ENCODE results near the gene GPR153. TPM values are rescaled to one million over a fixed set of nuclear protein-coding genes. Genes with fewer than 3 reads are reported as not detected.
A peak's percentile ranks its signal among the peaks of the same experiment; 100 is the strongest.

The GPR153 gene
- total RNA-seq, 2 donors from 2014 or later: 2.3 to 4.9 TPM

- TF ChIP-seq POLR2A (IDR thresholded peaks at IDR 0.05): no peak
- TF ChIP-seq CTCF (IDR thresholded peaks at IDR 0.05): no peak
- DNase-seq: no peak
- no peak overlapping the region for H3K27ac ChIP-seq
- intact Hi-C loops (cut with DNase I): loop anchor here (10.0 kb wide), 1 partner anchor 186 kb away; no protein-coding TSS in a partner anchor
- H3K27me3 ChIP-seq: peaks cover 4 to 46% of the 10 kb centered on the region in 2 donors
- H3K4me3 ChIP-seq: no peak overlapping the region
- no peaks in the 10 kb centered on the region for H3K9me3 ChIP-seq
- H3K4me1 ChIP-seq: peaks cover 22% of the 10 kb centered on the region
- 26 to 27% methylated on average over 23 to 33 of the region's 33 CpGs for WGBS, 2 donors
- H3K36me3 ChIP-seq (replicated peaks in 1 of 2; ENCODE audit: insufficient read depth in 1 of 2, low read depth in 2 of 2): no peaks in the 10 kb centered on the region
- ATAC-seq: no peak
Measured at GRCh38 chr1:6241107-6241886, 19.6 kb downstream of the GPR153 start.

- DNase-seq (no peak), ATAC-seq (no peak)
- Histone ChIP-seq H3K9me3 (no peaks in the 10 kb centered on the region), H3K4me3 (no peak overlapping the region), H3K36me3 (replicated peaks in 1 of 2; ENCODE audit: insufficient read depth in 1 of 2, low read depth in 2 of 2) (no peaks in the 10 kb centered on the region), H3K27me3 (peaks cover 4 to 35% of the 10 kb centered on the region in 2 donors), H3K4me1 (peaks cover 13% of the 10 kb centered on the region), H3K27ac (no peak overlapping the region)
- intact Hi-C loops (cut with DNase I): loop anchor here (10.0 kb wide), 1 partner anchor 185 kb away; no protein-coding TSS in a partner anchor
- 60 to 74% methylated on average over 17 of the region's 17 CpGs for WGBS, 2 donors
- no peak for TF ChIP-seq POLR2A (IDR thresholded peaks at IDR 0.05)
Measured at GRCh38 chr1:6239950-6240768, 20.7 kb downstream of the GPR153 start.

GRCh38 chr1:6239213-6239752 is 21.6 kb downstream of the GPR153 start:
- peaks cover 20% of the 10 kb centered on the region for H3K4me1 ChIP-seq
- no peaks in the 10 kb centered on the region for H3K36me3 ChIP-seq (replicated peaks in 1 of 2; ENCODE audit: insufficient read depth in 1 of 2, low read depth in 2 of 2)
- H3K27ac ChIP-seq: no peak overlapping the region
- H3K4me3 ChIP-seq: no peak overlapping the region
- peaks cover 4 to 32% of the 10 kb centered on the region in 2 donors for H3K27me3 ChIP-seq
- DNase-seq: no peak
- TF ChIP-seq POLR2A (IDR thresholded peaks at IDR 0.05): no peak
- TF ChIP-seq CTCF (IDR thresholded peaks at IDR 0.05): no peak
- WGBS, 2 donors: 39 to 41% methylated on average over 7 of the region's 7 CpGs
- intact Hi-C loops (cut with DNase I): no loop called here
- no peaks in the 10 kb centered on the region for H3K9me3 ChIP-seq
- ATAC-seq: no peak

GRCh38 chr1:6237093-6237492 is 23.8 kb downstream of the GPR153 start:
- WGBS, 2 donors: 91% methylated on average over 4 of the region's 4 CpGs
- TF ChIP-seq POLR2A (IDR thresholded peaks at IDR 0.05): no peak
- TF ChIP-seq CTCF (IDR thresholded peaks at IDR 0.05): no peak

GRCh38 chr1:6235296-6235677 is 25.6 kb downstream of the GPR153 start:
- intact Hi-C loops (cut with DNase I): no loop called here
- TF ChIP-seq POLR2A (IDR thresholded peaks at IDR 0.05) (no peak), CTCF (IDR thresholded peaks at IDR 0.05) (no peak)
- ATAC-seq: peak; percentile 27
- Histone ChIP-seq H3K36me3 (replicated peaks in 1 of 2; ENCODE audit: insufficient read depth in 1 of 2, low read depth in 2 of 2) (peaks cover 0 to 5% of the 10 kb centered on the region in 2 donors), H3K4me3 (peak overlapping the region; percentile 2 to 67), H3K27me3 (no peaks in the 10 kb centered on the region), H3K27ac (peak overlapping the region in 3 of 4 donors; percentile 32 to 71 (median 68)), H3K9me3 (no peaks in the 10 kb centered on the region), H3K4me1 (peaks cover 17% of the 10 kb centered on the region)
- DNase-seq: peak in 3 of 4 donors; percentile 29 to 44 (median 43)
- WGBS, 2 donors: 0% methylated on average over 6 to 27 of the region's 30 CpGs

More at GRCh38 chr1:6237093-6237492, 23.8 kb downstream of the GPR153 start:
- Histone ChIP-seq H3K4me1 (peaks cover 22% of the 10 kb centered on the region), H3K4me3 (no peak overlapping the region), H3K9me3 (no peaks in the 10 kb centered on the region), H3K27ac (no peak overlapping the region), H3K36me3 (replicated peaks in 1 of 2; ENCODE audit: insufficient read depth in 1 of 2, low read depth in 2 of 2) (no peaks in the 10 kb centered on the region), H3K27me3 (peaks cover 4 to 15% of the 10 kb centered on the region in 2 donors)
- DNase-seq: no peak
- intact Hi-C loops (cut with DNase I): no loop called here
- no peak for ATAC-seq
